Measurements from ENCODE around the gene RAPGEF4.

RAPGEF4 gene

DNA sequence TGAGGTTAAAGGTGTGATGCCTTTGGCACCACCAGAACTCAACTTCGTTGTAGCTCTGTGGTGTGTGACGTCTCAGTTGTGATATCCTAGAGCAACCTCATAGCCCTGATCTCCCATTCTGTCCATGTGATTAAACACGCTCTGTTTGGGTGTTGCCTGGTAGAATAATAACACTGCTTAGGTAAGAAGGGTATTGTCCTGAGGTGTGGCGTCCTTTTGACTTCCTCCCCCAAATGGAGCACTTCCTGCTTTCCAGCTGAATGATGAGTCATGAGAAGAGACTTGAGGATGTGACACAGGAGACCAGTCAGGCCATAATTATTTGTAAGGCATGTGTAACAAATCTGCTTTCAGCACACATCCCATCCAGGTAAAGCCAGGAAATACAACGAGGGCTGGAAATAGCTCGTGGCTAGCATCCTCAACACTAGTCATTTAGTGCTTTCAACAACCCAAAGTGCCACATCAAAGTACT, 100.7 kb downstream of the RAPGEF4 start:
- TF ChIP-seq CTCF (IDR thresholded peaks at IDR 0.05; ENCODE audit: control extremely low read depth, extremely low read depth, low read depth, missing control alignments), result no peak
- CTCF ChIA-PET, result interaction anchor here (1.2 kb wide), 1 partner anchor 23 kb away, joined by 4 read pairs; no protein-coding TSS in a partner anchor
- DNase-seq (ENCODE audit: extremely low spot score), result no peak
- POLR2A ChIA-PET, result no interaction called here

DNA sequence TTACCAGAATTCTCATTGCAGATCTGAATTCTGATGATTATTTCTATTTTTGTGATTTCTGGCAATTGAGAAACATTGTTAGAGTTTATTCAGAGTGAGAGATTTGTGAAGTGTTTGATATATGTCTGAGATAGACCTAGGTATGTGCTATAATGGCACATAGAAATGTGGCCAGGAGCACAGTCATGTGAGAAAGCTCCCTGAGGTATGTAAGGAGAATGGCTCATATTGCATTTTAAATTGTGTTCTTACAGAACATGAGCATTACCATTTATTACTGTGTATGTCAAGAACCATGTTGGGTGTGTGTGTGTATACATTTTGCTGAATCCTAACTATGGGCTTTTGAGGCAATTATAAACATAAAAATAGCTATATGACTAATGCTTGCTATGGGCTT, 101.2 kb downstream of the RAPGEF4 start:
- no peak for TF ChIP-seq CTCF (IDR thresholded peaks at IDR 0.05; ENCODE audit: control extremely low read depth, extremely low read depth, low read depth, missing control alignments)
- POLR2A ChIA-PET, result no interaction called here
- CTCF ChIA-PET, result interaction anchor here (1.2 kb wide), 1 partner anchor 22 kb away, joined by 4 read pairs; no protein-coding TSS in a partner anchor
- DNase-seq (ENCODE audit: extremely low spot score), result no peak

- DNase-seq (ENCODE audit: extremely low spot score), result no peak
- no peak for TF ChIP-seq CTCF (IDR thresholded peaks at IDR 0.05; ENCODE audit: control extremely low read depth, extremely low read depth, low read depth, missing control alignments)
- POLR2A ChIA-PET, result no interaction called here
- CTCF ChIA-PET, result interaction anchor here (1.0 to 1.3 kb wide), 4 partner anchors 10 to 93 kb away, joined by 3 to 4 read pairs (median 3); no protein-coding TSS in a partner anchor
These were observed 103.8 kb downstream of the RAPGEF4 start for GRCh38 chr2:172839446-172839845.

GRCh38 chr2:172842511-172843265, 107.0 kb downstream of the RAPGEF4 start:
- CTCF ChIA-PET, result interaction anchor here (1.0 to 3.6 kb wide), 2 partner anchors 16 to 89 kb away, joined by 3 to 12 read pairs; no protein-coding TSS in a partner anchor
- POLR2A ChIA-PET, result no interaction called here
- DNase-seq (ENCODE audit: extremely low spot score), result no peak
- TF ChIP-seq CTCF (IDR thresholded peaks at IDR 0.05; ENCODE audit: control extremely low read depth, extremely low read depth, low read depth, missing control alignments), result no peak

DNA sequence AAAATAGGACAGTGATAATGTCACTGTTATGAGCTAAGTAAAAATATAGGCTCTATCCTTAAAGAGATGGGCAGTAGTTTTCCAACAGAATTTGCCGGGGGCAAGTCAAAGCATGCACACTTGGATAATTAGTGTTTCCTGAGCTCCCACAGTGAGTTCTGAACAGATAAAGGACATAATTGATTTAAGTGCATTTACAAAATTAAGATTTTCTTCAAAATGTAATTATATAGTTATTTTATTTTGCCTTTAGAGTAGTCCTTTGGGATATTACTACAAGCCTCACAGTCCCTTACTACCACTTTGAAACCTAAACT, 107.6 kb downstream of the RAPGEF4 start:
- TF ChIP-seq CTCF (IDR thresholded peaks at IDR 0.05; ENCODE audit: control extremely low read depth, extremely low read depth, low read depth, missing control alignments), result no peak
- DNase-seq (ENCODE audit: extremely low spot score), result no peak
- ChIA-PET CTCF (interaction anchor here (1.0 to 3.6 kb wide), 2 partner anchors 16 to 89 kb away, joined by 3 to 12 read pairs; no protein-coding TSS in a partner anchor), POLR2A (no interaction called here)

DNA sequence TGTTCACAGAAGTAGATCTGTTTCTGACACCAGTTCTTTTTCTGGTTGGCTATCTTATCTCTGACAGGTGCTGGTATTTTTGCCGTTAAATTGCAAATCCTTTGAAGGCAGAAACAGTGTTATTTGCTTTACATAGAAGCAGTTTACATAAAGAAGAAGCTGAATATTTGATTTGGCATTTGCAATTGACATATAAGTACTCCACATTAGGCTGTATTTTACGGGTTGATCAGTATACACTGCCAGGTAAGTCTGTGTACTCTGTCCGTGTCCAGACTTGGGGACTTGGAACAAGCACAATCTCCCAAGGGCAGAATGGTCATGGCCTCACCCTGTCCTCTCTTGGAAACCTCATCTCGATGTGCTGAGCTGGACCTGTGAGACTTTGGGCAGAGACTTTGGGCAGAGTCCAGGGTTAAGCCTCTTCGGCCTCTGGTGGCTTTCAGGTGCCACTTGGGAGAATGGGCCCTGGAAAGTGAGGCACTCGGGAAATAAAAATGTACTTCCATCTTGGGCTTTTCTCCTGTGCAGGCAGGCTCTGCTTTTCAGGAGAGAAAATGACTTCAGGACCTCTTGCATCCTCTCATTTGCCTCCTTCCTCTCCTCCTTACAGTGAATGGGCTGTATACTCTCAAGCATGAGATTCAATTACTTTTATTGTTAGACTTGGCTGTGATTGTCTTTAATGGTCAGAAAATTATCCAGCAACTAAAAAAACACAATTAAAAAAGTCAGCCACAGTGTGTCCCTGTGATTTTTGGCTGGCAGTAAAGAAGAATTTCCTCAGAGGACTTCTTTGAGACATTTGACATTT, 108.5 kb downstream of the RAPGEF4 start:
- no peak for TF ChIP-seq CTCF (IDR thresholded peaks at IDR 0.05; ENCODE audit: control extremely low read depth, extremely low read depth, low read depth, missing control alignments)
- no peak for DNase-seq (ENCODE audit: extremely low spot score)
- ChIA-PET CTCF (interaction anchor here (3.6 kb wide), 1 partner anchor 88 kb away, joined by 12 read pairs; no protein-coding TSS in a partner anchor), POLR2A (no interaction called here)

All from GM10248 (cell line).